Measurements from ENCODE around the gene SH3BP4. TPM values are rescaled to one million over a fixed set of nuclear protein-coding genes. Genes with fewer than 3 reads are reported as not detected.

SH3BP4 gene
- total and polyA plus RNA-seq, 2 of the 13 experiments (the other 11 are each of a cell fraction or from before 2014, with no cell fraction given): 34.6 to 99.1 TPM

GRCh38 chr2:234996069-234996940 lies 44.5 kb downstream of the SH3BP4 start (continued):
- TF ChIP-seq, protein P1, sequence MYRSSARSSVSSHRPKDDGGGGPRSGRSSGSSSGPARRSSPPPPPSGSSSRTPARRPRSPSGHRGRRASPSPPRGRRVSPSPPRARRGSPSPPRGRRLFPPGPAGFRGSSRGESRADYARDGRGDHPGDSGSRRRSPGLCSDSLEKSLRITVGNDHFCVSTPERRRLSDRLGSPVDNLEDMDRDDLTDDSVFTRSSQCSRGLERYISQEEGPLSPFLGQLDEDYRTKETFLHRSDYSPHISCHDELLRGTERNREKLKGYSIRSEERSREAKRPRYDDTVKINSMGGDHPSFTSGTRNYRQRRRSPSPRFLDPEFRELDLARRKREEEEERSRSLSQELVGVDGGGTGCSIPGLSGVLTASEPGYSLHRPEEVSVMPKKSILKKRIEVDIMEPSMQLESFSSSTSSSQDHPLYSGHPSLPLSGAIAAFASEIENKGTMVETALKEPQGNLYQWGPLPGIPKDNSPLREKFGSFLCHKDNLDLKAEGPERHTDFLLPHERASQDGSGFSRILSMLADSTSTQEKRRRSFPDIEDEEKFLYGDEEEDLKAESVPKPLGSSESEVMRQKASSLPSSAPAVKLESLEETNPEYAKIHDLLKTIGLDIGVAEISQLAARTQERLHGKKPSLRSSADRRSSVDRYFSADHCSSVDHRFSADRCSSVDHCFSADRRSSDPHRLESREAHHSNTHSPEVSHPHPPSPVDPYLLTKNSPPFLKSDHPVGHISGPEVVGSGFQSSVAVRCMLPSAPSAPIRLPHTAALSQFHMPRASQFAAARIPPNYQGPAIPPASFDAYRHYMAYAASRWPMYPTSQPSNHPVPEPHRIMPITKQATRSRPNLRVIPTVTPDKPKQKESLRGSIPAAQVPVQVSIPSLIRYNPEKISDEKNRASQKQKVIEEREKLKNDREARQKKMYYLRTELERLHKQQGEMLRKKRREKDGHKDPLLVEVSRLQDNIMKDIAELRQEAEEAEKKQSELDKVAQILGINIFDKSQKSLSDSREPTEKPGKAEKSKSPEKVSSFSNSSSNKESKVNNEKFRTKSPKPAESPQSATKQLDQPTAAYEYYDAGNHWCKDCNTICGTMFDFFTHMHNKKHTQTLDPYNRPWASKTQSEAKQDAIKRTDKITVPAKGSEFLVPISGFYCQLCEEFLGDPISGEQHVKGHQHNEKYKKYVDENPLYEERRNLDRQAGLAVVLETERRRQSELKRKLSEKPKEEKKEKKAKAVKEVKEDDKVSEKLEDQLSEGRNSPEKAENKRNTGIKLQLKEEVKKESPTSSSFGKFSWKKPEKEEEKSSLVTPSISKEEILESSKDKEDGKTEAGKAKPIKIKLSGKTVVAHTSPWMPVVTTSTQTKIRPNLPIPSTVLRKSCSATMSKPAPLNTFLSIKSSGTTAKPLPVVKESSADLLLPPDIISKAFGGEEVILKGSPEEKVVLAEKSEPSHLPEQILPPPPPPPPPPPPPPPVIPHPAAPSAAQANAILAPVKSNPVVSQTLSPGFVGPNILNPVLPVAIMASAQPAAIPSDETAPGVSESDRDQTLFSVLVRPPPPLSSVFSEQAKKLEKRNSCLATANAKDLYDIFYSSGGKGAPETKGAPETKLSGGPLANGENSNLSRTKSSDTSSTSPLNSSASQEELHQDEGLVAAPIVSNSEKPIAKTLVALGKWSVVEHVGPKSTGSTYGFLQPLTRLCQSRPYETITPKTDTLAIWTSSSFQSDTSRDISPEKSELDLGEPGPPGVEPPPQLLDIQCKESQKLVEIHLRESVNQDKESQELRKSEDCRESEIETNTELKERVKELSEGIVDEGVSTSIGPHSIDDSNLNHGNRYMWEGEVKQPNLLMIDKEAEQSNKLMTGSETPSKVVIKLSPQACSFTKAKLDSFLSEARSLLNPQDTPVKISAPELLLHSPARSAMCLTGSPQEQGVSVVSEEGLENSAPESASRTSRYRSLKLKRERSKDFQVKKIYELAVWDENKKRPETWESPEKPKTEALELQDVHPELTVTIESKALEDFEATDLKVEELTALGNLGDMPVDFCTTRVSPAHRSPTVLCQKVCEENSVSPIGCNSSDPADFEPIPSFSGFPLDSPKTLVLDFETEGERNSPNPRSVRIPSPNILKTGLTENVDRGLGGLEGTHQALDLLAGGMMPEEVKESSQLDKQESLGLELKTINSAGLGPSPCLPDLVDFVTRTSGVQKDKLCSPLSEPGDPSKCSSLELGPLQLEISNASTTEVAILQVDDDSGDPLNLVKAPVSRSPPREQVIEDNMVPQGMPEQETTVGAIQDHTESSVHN (CRISPR knock-in tag; IDR thresholded peaks at IDR 0.05): no peak
- no peak for TF ChIP-seq ZNF670 (CRISPR knock-in tag; IDR thresholded peaks at IDR 0.05; ENCODE audit: borderline replicate concordance)
- no peak for TF ChIP-seq GABPB1 (CRISPR knock-in tag; IDR thresholded peaks at IDR 0.05)
- TF ChIP-seq KLF9 (CRISPR knock-in tag; IDR thresholded peaks at IDR 0.05; ENCODE audit: low read depth): no peak
- 0 out of 2 replicates have a peak, but pooled peaks have one; percentile 40 for TF ChIP-seq PITX1 (CRISPR knock-in tag; IDR thresholded peaks at IDR 0.05)
- TF ChIP-seq ZNF317 (CRISPR knock-in tag; IDR thresholded peaks at IDR 0.05): no peak
- TF ChIP-seq ZNF570 (CRISPR knock-in tag; IDR thresholded peaks at IDR 0.05; ENCODE audit: borderline replicate concordance): no peak
- TF ChIP-seq ZNF784 (CRISPR knock-in tag; IDR thresholded peaks at IDR 0.05; ENCODE audit: borderline replicate concordance): no peak
- TF ChIP-seq ZNF564 (CRISPR knock-in tag; IDR thresholded peaks at IDR 0.05): no peak
- TF ChIP-seq KLF16 (CRISPR knock-in tag; IDR thresholded peaks at IDR 0.05): no peak
- TF ChIP-seq ERF (CRISPR knock-in tag; IDR thresholded peaks at IDR 0.05): no peak
- no peak for TF ChIP-seq IKZF1 (IDR thresholded peaks at IDR 0.05)
- TF ChIP-seq ZNF556 (CRISPR knock-in tag; IDR thresholded peaks at IDR 0.05; ENCODE audit: borderline replicate concordance): no peak
- no peak for TF ChIP-seq MXD1 (CRISPR knock-in tag; IDR thresholded peaks at IDR 0.05)
- no peak for TF ChIP-seq ZNF24 (IDR thresholded peaks at IDR 0.05)
- no peak for TF ChIP-seq ZNF879 (CRISPR knock-in tag; IDR thresholded peaks at IDR 0.05)

Measured in HepG2 (cell line).